Mammary epithelial cell (primary cell): ENCODE measurements around the gene LCT.

Experiments
- CTCF ChIP-seq, 2 donors: IDR thresholded peaks in 1 of 2; conservative IDR thresholded peaks in 1 of 2; 2 replicates each; pipeline ENCODE4 v1.5.1; 2011 to 2012; ENCODE audit warnings: inconsistent platforms in 2 of 2, low read length in 2 of 2, mild to moderate bottlenecking in 2 of 2, control low read depth in 1 of 2, low read depth in 1 of 2; ENCODE audit not compliant: insufficient read depth in 1 of 2; ENCODE audit errors: extremely low read depth in 1 of 2
- EZH2 ChIP-seq: IDR thresholded peaks from 2 replicates; pipeline ENCODE4 v1.6.1; 2012; ENCODE audit warnings: low read length, inconsistent platforms, borderline replicate concordance

DNA sequence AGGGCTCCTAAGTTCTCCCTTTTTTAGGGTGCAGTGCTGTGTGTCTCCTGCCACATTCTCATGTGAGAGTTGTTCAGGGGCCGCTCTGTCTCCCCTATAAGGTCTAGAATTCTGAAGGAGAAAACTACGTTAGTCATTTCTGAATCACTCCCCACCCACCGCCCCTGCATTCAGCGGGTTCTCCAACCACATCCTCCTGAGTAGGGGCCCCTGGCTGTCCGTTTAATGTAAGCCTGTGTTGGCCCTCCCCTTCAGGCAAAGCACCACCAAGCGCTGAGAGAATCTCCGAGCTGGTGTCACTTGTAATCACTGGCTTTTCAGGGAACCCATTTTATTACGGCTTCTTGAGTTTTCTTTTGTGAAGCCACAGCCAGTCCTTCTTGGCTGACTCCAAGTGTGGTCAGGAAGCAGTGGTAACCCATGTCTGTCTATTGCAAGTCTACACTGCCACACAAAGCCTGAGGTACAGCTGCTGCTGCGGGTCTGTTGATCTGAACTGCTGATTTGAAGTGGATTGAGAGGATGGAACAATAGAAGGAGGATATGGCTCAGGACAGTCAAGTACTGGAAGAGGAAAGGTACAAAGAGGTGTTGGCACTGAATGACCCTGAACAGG, 16.9 kb downstream of the LCT start:
- TF ChIP-seq CTCF (conservative IDR thresholded peaks at IDR 0.05 in 1 of 2, IDR thresholded peaks at IDR 0.05 in 1 of 2; ENCODE audit: extremely low read depth in 1 of 2, insufficient read depth in 1 of 2, low read depth in 1 of 2, low read length in 2 of 2) (no peak), EZH2 (no peak)
